Panc1 (cell line): ENCODE results near the gene PRLH. TPM values are rescaled to one million over a fixed set of nuclear protein-coding genes. Genes with fewer than 3 reads are reported as not detected.
A peak's percentile ranks its signal among the peaks of the same experiment; 100 is the strongest.

Experiments used
- ATAC-seq: fragments of 200-7000 bp; cut with Tn5 transposase; 2 replicates; pipeline ENCODE4 v1.9.1; 2020; ENCODE audit warnings: mild to moderate bottlenecking, moderate library complexity
- BruUV-seq: library from RNA; stranded (reverse); fragments of 400-500 nt; replicated peaks from 2 replicates; lab custom pipeline; 2021; lab: Mats Ljungman, UMichigan
- CTCF ChIA-PET: fragments of 300-600 bp; sonication (Branson Sonifier 250); formaldehyde crosslinking; loops from one replicate; lab custom pipeline; 2022; ENCODE audit warnings: antibody characterized with exemption; lab: Charles Lee
- POLR2A ChIA-PET: fragments of 300-600 bp; sonication (Branson Sonifier 250); formaldehyde crosslinking; loops from one replicate; lab custom pipeline; 2022; ENCODE audit warnings: antibody characterized with exemption; lab: Charles Lee
- DNase-seq: peaks from one replicate; pipeline ENCODE4 v3.0.0-alpha.2; 2010; ENCODE audit warnings: low read depth, low spot score
- H3K27ac ChIP-seq: 2 replicates; pipeline ENCODE4 v1.5.1; 2011; ENCODE audit warnings: mild to moderate bottlenecking, low read length, inconsistent platforms
- H3K27me3 ChIP-seq: fragments of 200-500 bp; sonication (Bioruptor generic); 2 replicates; pipeline ENCODE4 v1.6.0; 2014; ENCODE audit warnings: low read length, inconsistent platforms; ENCODE audit not compliant: control insufficient read depth, insufficient read depth
- H3K36me3 ChIP-seq: fragments of 200-500 bp; sonication (Bioruptor generic); 2 replicates; pipeline ENCODE4 v1.5.1; 2014; ENCODE audit warnings: inconsistent platforms, mild to moderate bottlenecking, low read length, moderate library complexity; ENCODE audit not compliant: control insufficient read depth, insufficient read depth
- H3K4me1 ChIP-seq: 2 replicates; pipeline ENCODE4 v1.5.1; 2011; ENCODE audit warnings: inconsistent platforms, mild to moderate bottlenecking, low read length, moderate library complexity; ENCODE audit not compliant: control insufficient read depth, insufficient read depth
- H3K4me3 ChIP-seq, 2 experiments: 2 replicates each; pipeline ENCODE4 v1.5.1; 2011 to 2012; ENCODE audit warnings: low read depth in 2 of 2, low read length in 2 of 2, mild to moderate bottlenecking in 2 of 2, inconsistent platforms in 1 of 2, moderate library complexity in 1 of 2
- H3K9me3 ChIP-seq: fragments of 200-500 bp; sonication (Bioruptor generic); 2 replicates; pipeline ENCODE4 v1.5.1; 2014; ENCODE audit warnings: low read depth, mild to moderate bottlenecking, inconsistent platforms, low read length, moderate library complexity; ENCODE audit not compliant: control insufficient read depth, insufficient read depth
- CTCF ChIP-seq: fragments of 450-650 bp; IDR thresholded peaks from 2 replicates; pipeline ENCODE4 v1.5.1; 2017; ENCODE audit warnings: mild to moderate bottlenecking
- POLR2AphosphoS5 ChIP-seq: IDR thresholded peaks from 2 replicates; pipeline ENCODE4 v1.6.1; 2012; ENCODE audit warnings: mild to moderate bottlenecking, low read depth, low read length, moderate library complexity
- SIN3A ChIP-seq: IDR thresholded peaks from 2 replicates; pipeline ENCODE4 v1.6.1; 2012; ENCODE audit warnings: low read depth, mild to moderate bottlenecking, low read length, moderate library complexity, borderline replicate concordance; ENCODE audit not compliant: insufficient read depth
- TCF7L2 ChIP-seq: IDR thresholded peaks from 2 replicates; pipeline ENCODE4 v1.6.1; 2011; ENCODE audit warnings: mild to moderate bottlenecking, low read depth, low read length, inconsistent platforms
- in situ Hi-C: cut with HindIII; loops from 2 replicates; pipeline ENCODE4 v1.10.0; 2016; ENCODE audit warnings: low sequenced_read_pairs, low pct_unique_long_range_greater_than_20kb
- intact Hi-C: fragments of 100-400 bp; cut with micrococcal nuclease; formaldehyde crosslinking; loops from one replicate; pipeline ENCODE4 v1.10.0; 2022; ENCODE audit not compliant: unreplicated experiment
- total RNA-seq: library from RNA; stranded (reverse); gene quantifications from one replicate; pipeline ENCODE4 v1.2.1, GENCODE V29; 2021; ENCODE audit not compliant: unreplicated experiment
- TF ChIP-seq, protein P1 (sequence below), 2 experiments: IDR thresholded peaks; 2 replicates each; pipeline ENCODE4 v1.6.1; 2011 to 2012; ENCODE audit warnings: low read depth in 2 of 2, control low read depth in 1 of 2, low read length in 1 of 2, mild to moderate bottlenecking in 1 of 2, moderate library complexity in 1 of 2; ENCODE audit not compliant: insufficient read depth in 1 of 2

Gene PRLH
- total RNA-seq, 1 experiment from 2014 or later = not detected

DNA sequence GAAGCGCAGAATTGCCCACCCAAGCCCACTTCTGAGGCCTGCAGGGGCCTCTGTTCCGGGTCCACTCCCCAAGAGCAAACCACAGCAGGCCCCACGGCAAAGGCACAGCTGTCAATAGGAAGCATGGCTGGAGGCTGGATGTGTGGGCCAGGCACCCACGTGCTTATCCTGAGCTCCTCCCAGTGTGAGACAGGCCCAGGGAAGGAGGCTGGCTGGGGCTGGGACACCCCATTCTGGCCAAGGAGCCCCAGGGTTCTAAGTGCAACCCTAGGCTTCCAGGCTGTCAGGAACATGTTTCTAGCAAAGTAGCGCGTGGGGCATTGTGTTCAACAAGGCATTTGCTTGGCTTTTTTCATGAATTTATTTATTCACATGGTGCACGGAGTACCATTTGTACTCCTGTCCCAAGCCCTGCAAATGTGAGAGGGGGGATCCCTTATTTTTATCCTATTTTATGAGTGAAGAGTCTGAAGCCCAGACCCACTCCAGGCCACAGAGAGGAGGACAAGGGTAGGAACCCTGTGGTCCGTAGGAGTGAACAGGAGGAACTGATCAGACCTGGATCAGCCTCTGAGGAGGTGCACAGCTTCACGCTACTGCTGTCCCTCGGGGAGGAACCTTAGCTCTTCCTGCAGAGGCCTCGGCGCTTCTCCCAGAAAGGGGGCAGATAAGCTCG, 30.3 kb downstream of the PRLH start:
- ChIA-PET CTCF (interaction anchor here (0.6 kb wide), 1 partner anchor 95 kb away, joined by 3 read pairs; no protein-coding TSS in a partner anchor), POLR2A (no interaction called here)
- in situ Hi-C loops (no loop called here), intact Hi-C loops (loop anchor here (10.0 kb wide), 1 partner anchor 148 kb away; no protein-coding TSS in a partner anchor)
- Histone ChIP-seq H3K4me3 (no peak overlapping the region), H3K27ac (peak overlapping the region; percentile 46; the same call in 1 of the 2 replicates), H3K36me3 (no peaks in the 10 kb centered on the region), H3K4me1 (peaks cover 27% of the 10 kb centered on the region), H3K9me3 (no peaks in the 10 kb centered on the region), H3K27me3 (no peaks in the 10 kb centered on the region)
- DNase-seq = no peak
- BruUV-seq = no TSS peak
- no peak for ATAC-seq
- TF ChIP-seq POLR2AphosphoS5 (no peak), SIN3A (no peak), TCF7L2 (no peak), CTCF (no peak)
- TF ChIP-seq, protein P1, sequence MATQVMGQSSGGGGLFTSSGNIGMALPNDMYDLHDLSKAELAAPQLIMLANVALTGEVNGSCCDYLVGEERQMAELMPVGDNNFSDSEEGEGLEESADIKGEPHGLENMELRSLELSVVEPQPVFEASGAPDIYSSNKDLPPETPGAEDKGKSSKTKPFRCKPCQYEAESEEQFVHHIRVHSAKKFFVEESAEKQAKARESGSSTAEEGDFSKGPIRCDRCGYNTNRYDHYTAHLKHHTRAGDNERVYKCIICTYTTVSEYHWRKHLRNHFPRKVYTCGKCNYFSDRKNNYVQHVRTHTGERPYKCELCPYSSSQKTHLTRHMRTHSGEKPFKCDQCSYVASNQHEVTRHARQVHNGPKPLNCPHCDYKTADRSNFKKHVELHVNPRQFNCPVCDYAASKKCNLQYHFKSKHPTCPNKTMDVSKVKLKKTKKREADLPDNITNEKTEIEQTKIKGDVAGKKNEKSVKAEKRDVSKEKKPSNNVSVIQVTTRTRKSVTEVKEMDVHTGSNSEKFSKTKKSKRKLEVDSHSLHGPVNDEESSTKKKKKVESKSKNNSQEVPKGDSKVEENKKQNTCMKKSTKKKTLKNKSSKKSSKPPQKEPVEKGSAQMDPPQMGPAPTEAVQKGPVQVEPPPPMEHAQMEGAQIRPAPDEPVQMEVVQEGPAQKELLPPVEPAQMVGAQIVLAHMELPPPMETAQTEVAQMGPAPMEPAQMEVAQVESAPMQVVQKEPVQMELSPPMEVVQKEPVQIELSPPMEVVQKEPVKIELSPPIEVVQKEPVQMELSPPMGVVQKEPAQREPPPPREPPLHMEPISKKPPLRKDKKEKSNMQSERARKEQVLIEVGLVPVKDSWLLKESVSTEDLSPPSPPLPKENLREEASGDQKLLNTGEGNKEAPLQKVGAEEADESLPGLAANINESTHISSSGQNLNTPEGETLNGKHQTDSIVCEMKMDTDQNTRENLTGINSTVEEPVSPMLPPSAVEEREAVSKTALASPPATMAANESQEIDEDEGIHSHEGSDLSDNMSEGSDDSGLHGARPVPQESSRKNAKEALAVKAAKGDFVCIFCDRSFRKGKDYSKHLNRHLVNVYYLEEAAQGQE (IDR thresholded peaks at IDR 0.05; ENCODE audit: insufficient read depth in 1 of 2, low read depth in 2 of 2, low read length in 1 of 2) = no peak

- Histone ChIP-seq H3K4me1 (peaks cover 27% of the 10 kb centered on the region), H3K27ac (peak overlapping the region; percentile 46; the same call in 1 of the 2 replicates)
These were observed 31.1 kb downstream of the PRLH start for GRCh38 chr2:237597196-237598145.

More at GRCh38 chr2:237597196-237598145, 31.1 kb downstream of the PRLH start:
- in situ Hi-C loops (no loop called here), intact Hi-C loops (loop anchor here (10.0 kb wide), 1 partner anchor 147 kb away; no protein-coding TSS in a partner anchor)
- ATAC-seq = no peak
- DNase-seq = no peak
- H3K36me3 ChIP-seq = no peaks in the 10 kb centered on the region
- no peak for TF ChIP-seq CTCF
- TF ChIP-seq, protein P1 (IDR thresholded peaks at IDR 0.05; ENCODE audit: insufficient read depth in 1 of 2, low read depth in 2 of 2, low read length in 1 of 2) = no peak
- TF ChIP-seq SIN3A = no peak
- no peak for TF ChIP-seq TCF7L2
- no peak for TF ChIP-seq POLR2AphosphoS5
- ChIA-PET POLR2A (no interaction called here), CTCF (interaction anchor here (0.6 kb wide), 1 partner anchor 94 kb away, joined by 3 read pairs; no protein-coding TSS in a partner anchor)
- H3K27me3 ChIP-seq = no peaks in the 10 kb centered on the region
- no peak overlapping the region for H3K4me3 ChIP-seq
- BruUV-seq = no TSS peak
- H3K9me3 ChIP-seq = no peaks in the 10 kb centered on the region
